A673 (cell line): ENCODE data around the gene OR2T29.
"Not testable (repeated sequence)": the region's sequence is repeated elsewhere in the genome, so short reads cannot be mapped to it uniquely, and the experiment has no call there.

ENCODE experiments used
- CTCF ChIP-seq: fragments of 300-800, 200-600 bp; sonication (generic); conservative IDR thresholded peaks from 2 replicates; pipeline ENCODE4 v1.5.1; 2017; ENCODE audit warnings: low read depth, mild to moderate bottlenecking, antibody characterized with exemption, low read length, moderate library complexity, mixed read lengths
- EZH2 ChIP-seq: fragments of 200-600 bp; sonication (generic); IDR thresholded peaks from 2 replicates; pipeline ENCODE4 v1.6.1; 2017; ENCODE audit warnings: borderline replicate concordance, low read depth, mild to moderate bottlenecking, mixed read lengths, antibody characterized with exemption, low read length; ENCODE audit not compliant: poor library complexity, severe bottlenecking

DNA sequence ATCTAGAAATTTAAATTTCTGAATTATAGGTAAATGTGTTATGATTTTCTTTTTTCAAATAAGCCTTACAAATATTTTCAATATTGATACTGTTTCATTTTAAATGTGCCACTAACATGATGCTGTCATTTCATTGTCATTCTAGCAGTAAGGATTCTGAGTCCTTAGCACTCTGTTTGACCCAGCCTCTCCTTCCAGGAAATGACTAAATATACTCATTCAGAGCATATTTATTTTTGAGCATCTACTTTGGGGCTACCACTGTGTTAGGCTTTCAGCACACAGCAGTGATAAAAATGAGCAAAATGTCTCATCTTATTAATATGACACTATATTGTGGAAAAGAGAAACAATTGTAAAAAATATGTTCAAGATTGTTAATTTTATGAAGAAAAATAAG lies 52.4 kb downstream of the OR2T29 start:
- TF ChIP-seq CTCF, EZH2: not testable (repeated sequence)
